Trophoblast cell (in vitro differentiated cells and primary cell): ENCODE measurements around the gene ERICH6B.
A peak's percentile ranks its signal among the peaks of the same experiment; 100 is the strongest.

Experiments
- DNase-seq, 2 donors: peaks; one replicate each; pipeline ENCODE4 v3.0.0-alpha.2; 2016
- H2AFZ ChIP-seq: 2 replicates; pipeline ENCODE4 v1.6.1; 2013; ENCODE audit warnings: low read length, moderate library complexity, mild to moderate bottlenecking; ENCODE audit not compliant: insufficient read depth, poor library complexity
- H2AK5ac ChIP-seq: 2 replicates; pipeline ENCODE4 v1.6.1; 2013; ENCODE audit warnings: mild to moderate bottlenecking, low read length
- H2BK120ac ChIP-seq: 2 replicates; pipeline ENCODE4 v1.6.1; 2013; ENCODE audit warnings: low read length, mild to moderate bottlenecking, moderate library complexity; ENCODE audit not compliant: insufficient read depth, poor library complexity
- H2BK12ac ChIP-seq: 2 replicates; pipeline ENCODE4 v1.6.1; 2013; ENCODE audit warnings: mild to moderate bottlenecking, low read length, moderate library complexity
- H2BK5ac ChIP-seq: 2 replicates; pipeline ENCODE4 v1.6.1; 2013; ENCODE audit warnings: low read length, low read depth, moderate library complexity, mild to moderate bottlenecking; ENCODE audit not compliant: poor library complexity
- H3K14ac ChIP-seq: 2 replicates; pipeline ENCODE4 v1.6.1; 2013; ENCODE audit warnings: mild to moderate bottlenecking, low read length
- H3K18ac ChIP-seq: 2 replicates; pipeline ENCODE4 v1.6.1; 2013; ENCODE audit warnings: mild to moderate bottlenecking, low read length
- H3K23ac ChIP-seq: 2 replicates; pipeline ENCODE4 v1.6.1; 2013; ENCODE audit warnings: low read length
- H3K27ac ChIP-seq: 2 replicates; pipeline ENCODE4 v1.5.1; 2013; ENCODE audit warnings: low read depth, mild to moderate bottlenecking, inconsistent platforms, low read length, moderate library complexity
- H3K27me3 ChIP-seq: 2 replicates; pipeline ENCODE4 v1.6.1; 2013; ENCODE audit warnings: inconsistent platforms, mild to moderate bottlenecking, low read length, moderate library complexity; ENCODE audit not compliant: insufficient read depth
- H3K36me3 ChIP-seq, 2 experiments: 1 replicate in 1 of 2; 2 replicates in 1 of 2; pipeline ENCODE4 v1.6.1; 2013; ENCODE audit warnings: low read length in 2 of 2, mild to moderate bottlenecking in 2 of 2, moderate library complexity in 1 of 2; ENCODE audit not compliant: insufficient read depth in 2 of 2, control insufficient read depth in 1 of 2
- H3K4ac ChIP-seq: 2 replicates; pipeline ENCODE4 v1.6.1; 2013; ENCODE audit warnings: low read depth, mild to moderate bottlenecking, low read length, moderate library complexity
- H3K4me1 ChIP-seq, 2 experiments: 1 replicate in 1 of 2; 2 replicates in 1 of 2; pipeline ENCODE4 v1.6.1; 2013; ENCODE audit warnings: low read length in 2 of 2, mild to moderate bottlenecking in 2 of 2, moderate library complexity in 1 of 2; ENCODE audit not compliant: insufficient read depth in 2 of 2, control insufficient read depth in 1 of 2
- H3K4me2 ChIP-seq: 2 replicates; pipeline ENCODE4 v1.6.1; 2013; ENCODE audit warnings: inconsistent platforms, mild to moderate bottlenecking, low read length, moderate library complexity
- H3K4me3 ChIP-seq: 2 replicates; pipeline ENCODE4 v1.5.1; 2013; ENCODE audit warnings: mild to moderate bottlenecking, low read depth, low read length, inconsistent platforms
- H3K79me1 ChIP-seq: one replicate; pipeline ENCODE4 v1.6.1; 2013; ENCODE audit warnings: low read length
- H3K79me2 ChIP-seq: 2 replicates; pipeline ENCODE4 v1.6.1; 2013; ENCODE audit warnings: low read length, mild to moderate bottlenecking; ENCODE audit not compliant: control insufficient read depth, insufficient read depth, poor library complexity
- H3K9ac ChIP-seq: 2 replicates; pipeline ENCODE4 v1.6.1; 2013; ENCODE audit warnings: mild to moderate bottlenecking, low read length
- H3K9me3 ChIP-seq: 2 replicates; pipeline ENCODE4 v1.6.1; 2013; ENCODE audit warnings: low read depth, mild to moderate bottlenecking, control low read depth, inconsistent platforms, low read length; ENCODE audit not compliant: insufficient read depth
- H4K12ac ChIP-seq: 2 replicates; pipeline ENCODE4 v1.6.1; 2013; ENCODE audit warnings: low read depth, mild to moderate bottlenecking, low read length, moderate library complexity
- H4K8ac ChIP-seq: 2 replicates; pipeline ENCODE4 v1.6.1; 2013; ENCODE audit warnings: low read depth, mild to moderate bottlenecking, low read length, moderate library complexity
- H4K91ac ChIP-seq: one replicate; pipeline ENCODE4 v1.6.1; 2013; ENCODE audit warnings: low read depth, mild to moderate bottlenecking, low read length, moderate library complexity
- WGBS: extraction: QIAGEN DNeasy Blood & Tissue Kit; methylation state at CpG from one replicate; pipeline ENCODE4 v1.1.7; 2013; ENCODE audit warnings: missing lambda C conversion rate; ENCODE audit not compliant: insufficient read length, insufficient coverage; ENCODE audit errors: extremely low coverage; 5-methylcytosine and 5-hydroxymethylcytosine counted together

ERICH6B gene

GRCh38 chr13:45595965-45596364, 19.6 kb downstream of the ERICH6B start:
- H3K23ac ChIP-seq: no peak overlapping the region
- no peak overlapping the region for H3K4ac ChIP-seq
- H4K91ac ChIP-seq: no peak overlapping the region
- H3K4me3 ChIP-seq: no peak overlapping the region
- H2BK120ac ChIP-seq: no peak overlapping the region
- H3K14ac ChIP-seq: no peak overlapping the region
- H3K79me1 ChIP-seq: no peaks in the 10 kb centered on the region
- H3K36me3 ChIP-seq: no peaks in the 10 kb centered on the region
- no peak overlapping the region for H2AFZ ChIP-seq
- DNase-seq: no peak
- H3K27me3 ChIP-seq: no peaks in the 10 kb centered on the region
- no peak overlapping the region for H3K4me2 ChIP-seq
- H2AK5ac ChIP-seq: no peak overlapping the region
- no peak overlapping the region for H3K27ac ChIP-seq
- H4K8ac ChIP-seq: no peak overlapping the region
- no peak overlapping the region for H2BK5ac ChIP-seq
- WGBS: no CpG with 5 or more reads among the region's 2 CpGs
- H3K18ac ChIP-seq: no peak overlapping the region
- H3K4me1 ChIP-seq: no peaks in the 10 kb centered on the region
- no peak overlapping the region for H2BK12ac ChIP-seq
- H3K9ac ChIP-seq: no peak overlapping the region
- H3K9me3 ChIP-seq: no peaks in the 10 kb centered on the region
- no peak overlapping the region for H4K12ac ChIP-seq
- no peaks in the 10 kb centered on the region for H3K79me2 ChIP-seq

- H4K12ac ChIP-seq: no peak overlapping the region
- H4K8ac ChIP-seq: no peak overlapping the region
- H3K18ac ChIP-seq: no peak overlapping the region
- no peak overlapping the region for H3K14ac ChIP-seq
- no CpG with 5 or more reads among the region's 3 CpGs for WGBS
- H3K79me2 ChIP-seq: no peaks in the 10 kb centered on the region
- H2BK12ac ChIP-seq: no peak overlapping the region
- no peak overlapping the region for H3K4me3 ChIP-seq
- H3K23ac ChIP-seq: peak overlapping the region; percentile 97
- no peak overlapping the region for H4K91ac ChIP-seq
- no peak overlapping the region for H2BK120ac ChIP-seq
- DNase-seq: peak in 1 of 2 donors; percentile 83
- H3K9ac ChIP-seq: no peak overlapping the region
- no peaks in the 10 kb centered on the region for H3K79me1 ChIP-seq
- H3K27me3 ChIP-seq: no peaks in the 10 kb centered on the region
- no peak overlapping the region for H2BK5ac ChIP-seq
- H3K4me2 ChIP-seq: no peak overlapping the region
- H3K27ac ChIP-seq: no peak overlapping the region
- no peak overlapping the region for H2AK5ac ChIP-seq
- no peak overlapping the region for H3K4ac ChIP-seq
- no peaks in the 10 kb centered on the region for H3K9me3 ChIP-seq
- no peaks in the 10 kb centered on the region for H3K36me3 ChIP-seq
- H2AFZ ChIP-seq: no peak overlapping the region
- H3K4me1 ChIP-seq: no peaks in the 10 kb centered on the region
Observed at GRCh38 chr13:45594764-45595163, 20.8 kb downstream of the ERICH6B start.

- no peak overlapping the region for H3K14ac ChIP-seq
- H3K79me1 ChIP-seq: no peaks in the 10 kb centered on the region
- no peak overlapping the region for H2BK12ac ChIP-seq
- no peaks in the 10 kb centered on the region for H3K27me3 ChIP-seq
- H3K79me2 ChIP-seq: no peaks in the 10 kb centered on the region
- H3K36me3 ChIP-seq: no peaks in the 10 kb centered on the region
- no peak overlapping the region for H3K4ac ChIP-seq
- H4K8ac ChIP-seq: no peak overlapping the region
- H3K9ac ChIP-seq: no peak overlapping the region
- H3K9me3 ChIP-seq: no peaks in the 10 kb centered on the region
- H3K4me1 ChIP-seq: no peaks in the 10 kb centered on the region
- no CpG with 5 or more reads among the region's 2 CpGs for WGBS
- H2BK120ac ChIP-seq: no peak overlapping the region
- H4K91ac ChIP-seq: no peak overlapping the region
- no peak overlapping the region for H3K18ac ChIP-seq
- no peak overlapping the region for H3K23ac ChIP-seq
- no peak overlapping the region for H2BK5ac ChIP-seq
- H2AFZ ChIP-seq: no peak overlapping the region
- H3K4me2 ChIP-seq: no peak overlapping the region
- no peak overlapping the region for H3K4me3 ChIP-seq
- no peak overlapping the region for H4K12ac ChIP-seq
- no peak overlapping the region for H2AK5ac ChIP-seq
- H3K27ac ChIP-seq: no peak overlapping the region
- DNase-seq: no peak
Observed at GRCh38 chr13:45594227-45594626, 21.3 kb downstream of the ERICH6B start.

- no peak overlapping the region for H3K18ac ChIP-seq
- H3K36me3 ChIP-seq: no peaks in the 10 kb centered on the region
- H3K79me2 ChIP-seq: no peaks in the 10 kb centered on the region
- no peak overlapping the region for H3K14ac ChIP-seq
- no peak overlapping the region for H2BK12ac ChIP-seq
- H3K27ac ChIP-seq: no peak overlapping the region
- H4K12ac ChIP-seq: no peak overlapping the region
- H2BK120ac ChIP-seq: no peak overlapping the region
- H4K91ac ChIP-seq: no peak overlapping the region
- no peak overlapping the region for H3K23ac ChIP-seq
- H3K4ac ChIP-seq: no peak overlapping the region
- no peaks in the 10 kb centered on the region for H3K27me3 ChIP-seq
- no peak overlapping the region for H2AK5ac ChIP-seq
- no peak overlapping the region for H3K9ac ChIP-seq
- H3K79me1 ChIP-seq: no peaks in the 10 kb centered on the region
- H2BK5ac ChIP-seq: no peak overlapping the region
- WGBS: no CpG with 5 or more reads among the region's 2 CpGs
- H3K9me3 ChIP-seq: no peaks in the 10 kb centered on the region
- H4K8ac ChIP-seq: no peak overlapping the region
- H3K4me2 ChIP-seq: no peak overlapping the region
- H2AFZ ChIP-seq: no peak overlapping the region
- no peaks in the 10 kb centered on the region for H3K4me1 ChIP-seq
- no peak for DNase-seq
- H3K4me3 ChIP-seq: no peak overlapping the region
Observed at GRCh38 chr13:45592758-45593157, 22.8 kb downstream of the ERICH6B start.
